Natural killer cell (primary cell): ENCODE measurements around the gene CLSTN2. TPM values are rescaled to one million over a fixed set of nuclear protein-coding genes. Genes with fewer than 3 reads are reported as not detected.

Experiments used
- ATAC-seq, 3 donors: fragments of 150-1000 bp in 2 of 3; fragments of 200-7000 bp in 1 of 3; cut with Tn5 transposase; 1 replicate in 1 of 3; 2 replicates in 2 of 3; pipeline ENCODE4 v1.10.0; 2021; ENCODE audit warnings: mild to moderate bottlenecking in 2 of 3, moderate library complexity in 2 of 3
- DNase-seq, 2 donors: peaks; one replicate each; pipeline versions ENCODE4 v3.0.0 to v3.0.0-alpha.2; 2013 to 2021; ENCODE audit warnings: mixed read lengths in 1 of 2
- H3K27ac ChIP-seq: one replicate; pipeline ENCODE4 v1.5.1; 2013; ENCODE audit warnings: mild to moderate bottlenecking, low read length
- H3K27me3 ChIP-seq: one replicate; pipeline ENCODE4 v1.6.1; 2013; ENCODE audit warnings: low read length; ENCODE audit not compliant: control insufficient read depth, insufficient read depth
- H3K36me3 ChIP-seq: one replicate; pipeline ENCODE4 v1.6.1; 2013; ENCODE audit warnings: low read length; ENCODE audit not compliant: control insufficient read depth, insufficient read depth
- H3K4me1 ChIP-seq: one replicate; pipeline ENCODE4 v1.6.1; 2013; ENCODE audit warnings: low read length; ENCODE audit not compliant: control insufficient read depth, insufficient read depth
- H3K4me3 ChIP-seq: one replicate; pipeline ENCODE4 v1.5.1; 2013; ENCODE audit warnings: low read length
- H3K9me3 ChIP-seq: one replicate; pipeline ENCODE4 v1.6.1; 2013; ENCODE audit warnings: low read length; ENCODE audit not compliant: control insufficient read depth, insufficient read depth
- H3K27ac Mint-ChIP-seq, 2 donors: one replicate each; pipeline ENCODE4 v1.8.0; 2022; ENCODE audit warnings: mild to moderate bottlenecking in 2 of 2, mixed read lengths in 2 of 2, moderate library complexity in 1 of 2
- H3K27me3 Mint-ChIP-seq, 2 donors: one replicate each; pipeline ENCODE4 v1.8.0; 2022; ENCODE audit warnings: low read depth in 2 of 2, mixed read lengths in 2 of 2
- H3K36me3 Mint-ChIP-seq: one replicate; pipeline ENCODE4 v1.8.0; 2022; ENCODE audit warnings: mixed read lengths
- H3K4me1 Mint-ChIP-seq, 2 donors: one replicate each; pipeline ENCODE4 v1.8.0; 2022; ENCODE audit warnings: mixed read lengths in 2 of 2
- H3K4me3 Mint-ChIP-seq: one replicate; pipeline ENCODE4 v1.8.0; 2022; ENCODE audit warnings: mild to moderate bottlenecking, moderate library complexity, mixed read lengths
- H3K9me3 Mint-ChIP-seq, 2 donors: one replicate each; pipeline ENCODE4 v1.8.0; 2022; ENCODE audit warnings: mixed read lengths in 2 of 2
- WGBS: methylation state at CpG from one replicate; pipeline ENCODE4 v1.1.7; 2013; ENCODE audit warnings: missing lambda C conversion rate; ENCODE audit not compliant: insufficient coverage; 5-methylcytosine and 5-hydroxymethylcytosine counted together
- intact Hi-C: fragments of 100-400 bp; cut with micrococcal nuclease; formaldehyde crosslinking; loops from one replicate; pipeline ENCODE4 v1.14.2; 2022
- total RNA-seq, 4 donors: library from RNA; stranded (reverse); fragments of 120-200 nt in 1 of 4; gene quantifications; one replicate each; pipeline versions ENCODE4 v1.2.3 to v1.2.4, GENCODE V29; 2013 to 2022
- TF ChIP-seq, protein P1 (sequence below): fragments of 200-600 bp; IDR thresholded peaks from one replicate; pipeline ENCODE4 v1.8.0; 2022; ENCODE audit warnings: antibody characterized with exemption

CLSTN2 gene
- total RNA-seq, 3 donors from 2014 or later (not counting 1 experiment from before 2014, with no cell fraction given), result 0.05 TPM; not detected in 2

DNA sequence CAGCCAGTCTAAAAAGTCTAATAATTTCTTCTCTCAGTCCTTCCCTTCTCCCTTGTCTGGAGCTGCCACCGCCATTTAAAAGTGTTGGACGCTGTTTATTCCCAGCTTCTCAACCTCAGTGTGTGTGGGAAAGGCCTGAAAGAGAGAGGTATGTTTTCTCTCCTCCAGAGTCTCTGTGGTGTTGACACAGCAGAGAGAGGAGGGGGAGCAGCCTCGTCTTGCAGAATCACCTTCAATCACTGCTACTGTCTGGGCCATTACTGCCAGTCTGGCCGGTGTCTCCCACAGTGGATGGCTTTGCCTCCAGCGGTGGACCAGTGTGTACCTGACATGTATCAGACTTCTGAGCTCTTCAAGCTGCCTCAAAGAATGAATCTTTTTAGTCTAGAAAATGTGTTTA lies 641.5 kb downstream of the CLSTN2 start:
- H3K36me3 ChIP-seq, result no peaks in the 10 kb centered on the region
- Mint-ChIP-seq H3K4me3 (no peak overlapping the region), H3K4me1 (no peaks in the 10 kb centered on the region), H3K9me3 (no peaks in the 10 kb centered on the region), H3K27ac (no peak overlapping the region), H3K27me3 (peaks cover 9 to 15% of the 10 kb centered on the region in 2 donors), H3K36me3 (no peaks in the 10 kb centered on the region)
- H3K9me3 ChIP-seq, result no peaks in the 10 kb centered on the region
- TF ChIP-seq, protein P1, sequence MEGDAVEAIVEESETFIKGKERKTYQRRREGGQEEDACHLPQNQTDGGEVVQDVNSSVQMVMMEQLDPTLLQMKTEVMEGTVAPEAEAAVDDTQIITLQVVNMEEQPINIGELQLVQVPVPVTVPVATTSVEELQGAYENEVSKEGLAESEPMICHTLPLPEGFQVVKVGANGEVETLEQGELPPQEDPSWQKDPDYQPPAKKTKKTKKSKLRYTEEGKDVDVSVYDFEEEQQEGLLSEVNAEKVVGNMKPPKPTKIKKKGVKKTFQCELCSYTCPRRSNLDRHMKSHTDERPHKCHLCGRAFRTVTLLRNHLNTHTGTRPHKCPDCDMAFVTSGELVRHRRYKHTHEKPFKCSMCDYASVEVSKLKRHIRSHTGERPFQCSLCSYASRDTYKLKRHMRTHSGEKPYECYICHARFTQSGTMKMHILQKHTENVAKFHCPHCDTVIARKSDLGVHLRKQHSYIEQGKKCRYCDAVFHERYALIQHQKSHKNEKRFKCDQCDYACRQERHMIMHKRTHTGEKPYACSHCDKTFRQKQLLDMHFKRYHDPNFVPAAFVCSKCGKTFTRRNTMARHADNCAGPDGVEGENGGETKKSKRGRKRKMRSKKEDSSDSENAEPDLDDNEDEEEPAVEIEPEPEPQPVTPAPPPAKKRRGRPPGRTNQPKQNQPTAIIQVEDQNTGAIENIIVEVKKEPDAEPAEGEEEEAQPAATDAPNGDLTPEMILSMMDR, result no peak
- no peak for DNase-seq
- no peak overlapping the region for H3K4me3 ChIP-seq
- 74% methylated on average over 3 of the region's 5 CpGs for WGBS
- no peak overlapping the region for H3K27ac ChIP-seq
- no peaks in the 10 kb centered on the region for H3K27me3 ChIP-seq
- intact Hi-C loops, result no loop called here
- no peaks in the 10 kb centered on the region for H3K4me1 ChIP-seq
- no peak for ATAC-seq

DNA sequence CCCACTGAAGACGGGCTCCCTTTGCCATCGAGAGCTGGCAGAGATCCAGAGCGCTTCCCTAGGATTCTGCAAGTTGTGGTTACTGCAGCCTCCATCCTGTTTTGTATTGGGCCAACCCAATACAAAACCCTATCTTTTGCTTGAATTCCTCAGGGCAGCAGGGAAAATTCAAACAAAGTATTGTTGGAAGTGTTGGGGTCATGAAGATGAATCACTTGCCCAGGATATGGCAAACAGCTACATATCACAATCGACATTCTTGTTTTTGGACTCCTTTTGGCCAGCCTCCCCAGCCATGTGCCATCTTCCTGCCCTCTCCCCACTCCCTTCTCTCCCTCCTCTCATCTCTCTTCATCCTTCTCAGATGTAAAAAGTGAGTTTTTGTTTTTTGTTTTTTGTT lies 642.9 kb downstream of the CLSTN2 start:
- Histone ChIP-seq H3K4me1 (no peaks in the 10 kb centered on the region), H3K9me3 (no peaks in the 10 kb centered on the region), H3K27me3 (no peaks in the 10 kb centered on the region), H3K4me3 (no peak overlapping the region), H3K27ac (no peak overlapping the region), H3K36me3 (no peaks in the 10 kb centered on the region)
- peaks cover 9 to 15% of the 10 kb centered on the region in 2 donors for H3K27me3 Mint-ChIP-seq
- ATAC-seq (no peak), DNase-seq (no peak)
- WGBS, result 91% methylated on average over 4 of the region's 4 CpGs
- intact Hi-C loops, result no loop called here
- no peaks in the 10 kb centered on the region for H3K36me3 Mint-ChIP-seq
- no peak overlapping the region for H3K27ac Mint-ChIP-seq
- no peak overlapping the region for H3K4me3 Mint-ChIP-seq
- TF ChIP-seq, protein P1, result no peak
- no peaks in the 10 kb centered on the region for H3K9me3 Mint-ChIP-seq
- H3K4me1 Mint-ChIP-seq, result no peaks in the 10 kb centered on the region

DNA sequence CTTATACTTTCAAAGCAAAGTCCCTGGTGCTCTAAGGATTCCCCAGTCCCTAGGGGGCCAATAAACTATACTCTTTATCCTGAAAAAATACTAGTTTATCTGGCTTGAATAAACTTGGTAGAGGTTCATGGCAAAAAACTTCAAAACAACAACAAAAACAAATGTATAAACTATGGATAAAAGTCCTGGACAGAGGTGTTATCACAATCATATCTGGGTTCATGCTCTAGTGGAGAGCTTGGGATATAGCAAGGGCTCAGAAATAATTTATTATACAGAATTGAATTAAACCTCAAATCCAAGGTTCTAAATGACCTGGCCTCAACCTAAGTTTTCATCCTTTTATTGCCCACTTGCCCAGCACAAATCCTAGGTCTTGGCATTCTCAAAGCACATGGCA lies 644.3 kb downstream of the CLSTN2 start:
- DNase-seq (no peak), ATAC-seq (no peak)
- Histone ChIP-seq H3K4me3 (no peak overlapping the region), H3K36me3 (no peaks in the 10 kb centered on the region), H3K27ac (no peak overlapping the region), H3K4me1 (no peaks in the 10 kb centered on the region), H3K9me3 (no peaks in the 10 kb centered on the region), H3K27me3 (no peaks in the 10 kb centered on the region)
- H3K9me3 Mint-ChIP-seq, result no peaks in the 10 kb centered on the region
- no peaks in the 10 kb centered on the region for H3K4me1 Mint-ChIP-seq
- H3K36me3 Mint-ChIP-seq, result no peaks in the 10 kb centered on the region
- intact Hi-C loops, result no loop called here
- TF ChIP-seq, protein P1, result no peak
- no peak overlapping the region for H3K4me3 Mint-ChIP-seq
- peaks cover 9 to 15% of the 10 kb centered on the region in 2 donors for H3K27me3 Mint-ChIP-seq
- H3K27ac Mint-ChIP-seq, result no peak overlapping the region

DNA sequence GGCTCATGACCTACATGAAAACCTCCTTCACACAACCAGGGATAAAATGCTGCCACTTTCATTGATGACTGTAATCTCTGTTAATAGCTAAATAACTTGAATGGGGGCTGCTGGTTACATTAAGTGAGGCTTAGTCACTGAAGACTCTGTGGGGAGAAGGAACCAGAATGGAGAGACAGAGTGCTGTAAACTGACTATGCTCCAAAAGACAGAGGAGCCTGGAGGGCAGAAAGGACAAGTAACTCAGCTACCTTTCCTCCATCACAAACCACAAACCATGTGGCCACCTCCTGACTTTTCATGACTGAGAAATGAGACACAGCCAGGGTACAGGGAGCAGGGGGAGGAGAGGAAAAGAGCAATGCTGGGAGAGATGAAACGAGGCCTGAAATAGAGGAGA lies 645.8 kb downstream of the CLSTN2 start:
- no peak for ATAC-seq
- TF ChIP-seq, protein P1, result no peak
- 56% methylated on average over 1 of the region's 1 CpG for WGBS
- H3K4me1 Mint-ChIP-seq, result no peaks in the 10 kb centered on the region
- intact Hi-C loops, result no loop called here
- H3K4me1 ChIP-seq, result no peaks in the 10 kb centered on the region
- no peak overlapping the region for H3K4me3 ChIP-seq
- no peaks in the 10 kb centered on the region for H3K9me3 Mint-ChIP-seq
- H3K4me3 Mint-ChIP-seq, result no peak overlapping the region
- H3K9me3 ChIP-seq, result no peaks in the 10 kb centered on the region
- H3K27ac ChIP-seq, result no peak overlapping the region
- no peak for DNase-seq
- H3K27me3 Mint-ChIP-seq, result peaks cover 7 to 14% of the 10 kb centered on the region in 2 donors
- no peaks in the 10 kb centered on the region for H3K36me3 Mint-ChIP-seq
- no peaks in the 10 kb centered on the region for H3K36me3 ChIP-seq
- H3K27ac Mint-ChIP-seq, result no peak overlapping the region
- no peaks in the 10 kb centered on the region for H3K27me3 ChIP-seq
